GM21723 (cell line): Measurements from ENCODE around the gene TGFB2.

Source experiments
- ATAC-seq: cut with Tn5 transposase; IDR thresholded peaks from one replicate; pipeline ENCODE4 v1.9.1; 2021; ENCODE audit warnings: mild to moderate bottlenecking, moderate library complexity; ENCODE audit not compliant: unreplicated experiment

Gene TGFB2

GRCh38 chr1:218415726-218416125 is 70.6 kb downstream of the TGFB2 start:
- ATAC-seq: no peak

GRCh38 chr1:218421531-218421930 is 76.4 kb downstream of the TGFB2 start:
- no peak for ATAC-seq

- ATAC-seq: no peak
Observed at GRCh38 chr1:218424502-218424901, 79.4 kb downstream of the TGFB2 start.

GRCh38 chr1:218425647-218426342 is 80.7 kb downstream of the TGFB2 start:
- no peak for ATAC-seq

GRCh38 chr1:218426343-218426657 is 81.2 kb downstream of the TGFB2 start:
- ATAC-seq: no peak

- no peak for ATAC-seq
Observed at GRCh38 chr1:218429301-218429700, 84.2 kb downstream of the TGFB2 start.

- no peak for ATAC-seq
Observed at GRCh38 chr1:218430346-218430745, 85.2 kb downstream of the TGFB2 start.

GRCh38 chr1:218430822-218431221 is 85.7 kb downstream of the TGFB2 start:
- ATAC-seq: no peak

- no peak for ATAC-seq
Observed at GRCh38 chr1:218431476-218431875, 86.3 kb downstream of the TGFB2 start.

GRCh38 chr1:218433744-218434143 is 88.6 kb downstream of the TGFB2 start:
- no peak for ATAC-seq

- no peak for ATAC-seq
Observed at GRCh38 chr1:218435528-218435927, 90.4 kb downstream of the TGFB2 start.

- no peak for ATAC-seq
Observed at GRCh38 chr1:218436346-218436745, 91.2 kb downstream of the TGFB2 start.

GRCh38 chr1:218436997-218437396 is 91.9 kb downstream of the TGFB2 start:
- no peak for ATAC-seq

GRCh38 chr1:218439541-218440295 is 94.6 kb downstream of the TGFB2 start:
- ATAC-seq: no peak

GRCh38 chr1:218443255-218443654 is 98.1 kb downstream of the TGFB2 start:
- no peak for ATAC-seq

- no peak for ATAC-seq
Observed at GRCh38 chr1:218444173-218444572, 99.0 kb downstream of the TGFB2 start.

GRCh38 chr1:218444588-218444987 is 99.5 kb downstream of the TGFB2 start:
- ATAC-seq: no peak

GRCh38 chr1:218447010-218447689 is 102.0 kb downstream of the TGFB2 start:
- no peak for ATAC-seq

- no peak for ATAC-seq
Observed at GRCh38 chr1:218451415-218451814, 106.3 kb downstream of the TGFB2 start.

GRCh38 chr1:218454700-218455282 is 109.7 kb downstream of the TGFB2 start:
- ATAC-seq: no peak

GRCh38 chr1:218456444-218456843 is 111.3 kb downstream of the TGFB2 start:
- ATAC-seq: no peak

- ATAC-seq: no peak
Observed at GRCh38 chr1:218459450-218459849, 114.3 kb downstream of the TGFB2 start.
